Endothelial cell of umbilical vein (primary cell): ENCODE measurements around the gene WHRN. TPM values are rescaled to one million over a fixed set of nuclear protein-coding genes. Genes with fewer than 3 reads are reported as not detected.

ENCODE experiments used
- BruUV-seq: library from RNA; stranded (reverse); fragments of 400-500 nt; replicated peaks from 2 replicates; lab custom pipeline; 2021; lab: Mats Ljungman, UMichigan
- CTCF ChIA-PET: fragments of 300-600, 350-600 bp; sonication (Branson Sonifier 250); formaldehyde crosslinking; loops from one replicate; lab custom pipeline; 2021; ENCODE audit warnings: antibody characterized with exemption, inconsistent platforms; lab: Charles Lee
- POLR2A ChIA-PET: fragments of 300-600, 350-600 bp; sonication (Branson Sonifier 250); formaldehyde crosslinking; loops from one replicate; lab custom pipeline; 2021; ENCODE audit warnings: antibody characterized with exemption, inconsistent platforms; lab: Charles Lee
- DNase-seq: peaks from one replicate; pipeline ENCODE4 v3.0.0-alpha.2; 2011; ENCODE audit warnings: low read depth, low spot score
- FAIRE-seq: peaks from 2 replicates; lab custom pipeline; 2011; peaks lifted over from hg19 to GRCh38; lab: Jason Lieb, UNC
- H2AFZ ChIP-seq: 2 replicates; pipeline ENCODE4 v1.6.0; 2012; ENCODE audit warnings: low read depth, low read length, control low read depth, inconsistent platforms
- H3K27ac ChIP-seq: 2 replicates; pipeline ENCODE4 v1.5.1; 2011; ENCODE audit warnings: low read depth, mild to moderate bottlenecking, control low read depth, low read length, moderate library complexity; ENCODE audit not compliant: insufficient read depth
- H3K27me3 ChIP-seq, 2 experiments: 2 replicates each; pipeline versions ENCODE4 v1.6.0 to v1.6.1; 2011; ENCODE audit warnings: low read length in 2 of 2, mixed read lengths in 1 of 2; ENCODE audit not compliant: control insufficient read depth in 2 of 2, insufficient read depth in 2 of 2
- H3K36me3 ChIP-seq, 2 experiments: 2 replicates in 1 of 2; 3 replicates in 1 of 2; pipeline ENCODE4 v1.5.1; 2011; ENCODE audit warnings: low read length in 2 of 2, mild to moderate bottlenecking in 1 of 2, moderate library complexity in 1 of 2; ENCODE audit not compliant: control insufficient read depth in 2 of 2, insufficient read depth in 2 of 2; ENCODE audit errors: extremely low read depth in 1 of 2
- H3K4me1 ChIP-seq: 3 replicates; pipeline ENCODE4 v1.5.1; 2011; ENCODE audit warnings: mild to moderate bottlenecking, low read length; ENCODE audit not compliant: control insufficient read depth, insufficient read depth; ENCODE audit errors: extremely low read depth
- H3K4me2 ChIP-seq: 2 replicates; pipeline ENCODE4 v1.6.1; 2011; ENCODE audit warnings: low read length, control low read depth, mixed read lengths; ENCODE audit not compliant: insufficient read depth
- H3K4me3 ChIP-seq, 3 experiments: fragments of 200-600 bp in 1 of 3; sonication (generic), shearing (Covaris generic) in 1 of 3; replicated peaks in 1 of 3; 2 replicates each; pipeline ENCODE4 v1.5.1; 2011 to 2016; ENCODE audit warnings: control low read depth in 3 of 3, low read length in 3 of 3, mild to moderate bottlenecking in 2 of 3, inconsistent platforms in 1 of 3, low read depth in 1 of 3, moderate library complexity in 1 of 3; ENCODE audit not compliant: insufficient read depth in 1 of 3
- H3K79me2 ChIP-seq: 2 replicates; pipeline ENCODE4 v1.6.0; 2012; ENCODE audit warnings: low read length, inconsistent platforms; ENCODE audit not compliant: control insufficient read depth, insufficient read depth
- H3K9ac ChIP-seq: replicated peaks from 2 replicates; pipeline ENCODE3; 2011; ENCODE audit warnings: low read length, control low read depth; ENCODE audit not compliant: insufficient read depth; ENCODE audit errors: extremely low read depth
- H3K9me1 ChIP-seq: replicated peaks from 3 replicates; pipeline ENCODE4 v1.6.0; 2011; ENCODE audit warnings: mild to moderate bottlenecking, low read length; ENCODE audit not compliant: control insufficient read depth, insufficient read depth; ENCODE audit errors: extremely low read depth
- H3K9me3 ChIP-seq: replicated peaks from 2 replicates; pipeline ENCODE4 v1.5.1; 2012; ENCODE audit warnings: low read length, inconsistent platforms; ENCODE audit not compliant: control insufficient read depth, insufficient read depth
- H4K20me1 ChIP-seq: replicated peaks from 2 replicates; pipeline ENCODE3; 2011; ENCODE audit warnings: mild to moderate bottlenecking, low read length; ENCODE audit not compliant: control insufficient read depth, insufficient read depth; ENCODE audit errors: extremely low read depth
- EZH2 ChIP-seq: IDR thresholded peaks from 2 replicates; pipeline ENCODE4 v1.6.1; 2012; ENCODE audit warnings: borderline replicate concordance, low read depth, mild to moderate bottlenecking, moderate library complexity, low read length, inconsistent platforms; ENCODE audit not compliant: severe bottlenecking
- FOS ChIP-seq: IDR thresholded peaks from 2 replicates; pipeline ENCODE4 v1.6.1; 2011; ENCODE audit warnings: mild to moderate bottlenecking, low read length, moderate library complexity, borderline replicate concordance; ENCODE audit not compliant: insufficient read depth
- GATA2 ChIP-seq: IDR thresholded peaks from 2 replicates; pipeline ENCODE4 v1.7.0; 2011; ENCODE audit warnings: low read depth, mild to moderate bottlenecking, moderate library complexity, mixed read lengths, low read length; ENCODE audit not compliant: insufficient read length, insufficient read depth
- JUN ChIP-seq: IDR thresholded peaks from 2 replicates; pipeline ENCODE4 v1.6.1; 2011; ENCODE audit warnings: borderline replicate concordance, low read depth; ENCODE audit not compliant: insufficient read length, insufficient read depth
- MAX ChIP-seq: IDR thresholded peaks from 2 replicates; pipeline ENCODE4 v1.6.1; 2011; ENCODE audit not compliant: insufficient read depth, insufficient read length
- MYC ChIP-seq: IDR thresholded peaks from one replicate; pipeline ENCODE4 v1.6.1; 2011; ENCODE audit warnings: mild to moderate bottlenecking, low read depth, low read length
- POLR2A ChIP-seq: IDR thresholded peaks from 2 replicates; pipeline ENCODE4 v1.6.1; 2012; ENCODE audit warnings: low read depth, mild to moderate bottlenecking, control low read depth, low read length
- POLR2AphosphoS5 ChIP-seq: IDR thresholded peaks from 2 replicates; pipeline ENCODE4 v1.6.1; 2012; ENCODE audit warnings: low read depth, mild to moderate bottlenecking, control low read depth, low read length, moderate library complexity; ENCODE audit not compliant: insufficient read depth
- dilution Hi-C: fragments of 300-500 bp; cut with MboI; formaldehyde crosslinking; loops from one replicate; pipeline ENCODE4 v1.15.0; 2019; ENCODE audit warnings: low sequenced_read_pairs; ENCODE audit not compliant: extremely low pct_ligation_motif_present
- intact Hi-C: fragments of 100-400 bp; cut with micrococcal nuclease; formaldehyde crosslinking; loops from one replicate; pipeline ENCODE4 v1.10.0; 2022
- polyA plus RNA-seq, 4 experiments: library from polyadenylated mRNA; depleted of rRNA in 3 of 4; stranded (reverse) in 3 of 4; unstranded in 1 of 4; fragments of >200 nt; gene quantifications; 2 replicates each; pipeline versions ENCODE4 v1.2.1 to v1.2.3, GENCODE V29; 2011 to 2012; ENCODE audit warnings: missing spikeins in 1 of 4
- total RNA-seq: library from RNA; stranded (reverse); gene quantifications from 2 replicates; pipeline ENCODE4 v1.2.3, GENCODE V29; 2021

The WHRN gene
- total and polyA plus RNA-seq, 2 donors (not counting 3 experiments of a cell fraction or from before 2014, with no cell fraction given) = 0.35 to 0.69 TPM

- FAIRE-seq = no peak
- no TSS peak for BruUV-seq
- CTCF ChIA-PET = interaction anchor here (0.7 to 1.5 kb wide), 2 partner anchors 9 to 49 kb away, joined by 4 read pairs; no protein-coding TSS in a partner anchor
Observed at GRCh38 chr9:114454652-114455051, 50.6 kb downstream of the WHRN start.

DNA sequence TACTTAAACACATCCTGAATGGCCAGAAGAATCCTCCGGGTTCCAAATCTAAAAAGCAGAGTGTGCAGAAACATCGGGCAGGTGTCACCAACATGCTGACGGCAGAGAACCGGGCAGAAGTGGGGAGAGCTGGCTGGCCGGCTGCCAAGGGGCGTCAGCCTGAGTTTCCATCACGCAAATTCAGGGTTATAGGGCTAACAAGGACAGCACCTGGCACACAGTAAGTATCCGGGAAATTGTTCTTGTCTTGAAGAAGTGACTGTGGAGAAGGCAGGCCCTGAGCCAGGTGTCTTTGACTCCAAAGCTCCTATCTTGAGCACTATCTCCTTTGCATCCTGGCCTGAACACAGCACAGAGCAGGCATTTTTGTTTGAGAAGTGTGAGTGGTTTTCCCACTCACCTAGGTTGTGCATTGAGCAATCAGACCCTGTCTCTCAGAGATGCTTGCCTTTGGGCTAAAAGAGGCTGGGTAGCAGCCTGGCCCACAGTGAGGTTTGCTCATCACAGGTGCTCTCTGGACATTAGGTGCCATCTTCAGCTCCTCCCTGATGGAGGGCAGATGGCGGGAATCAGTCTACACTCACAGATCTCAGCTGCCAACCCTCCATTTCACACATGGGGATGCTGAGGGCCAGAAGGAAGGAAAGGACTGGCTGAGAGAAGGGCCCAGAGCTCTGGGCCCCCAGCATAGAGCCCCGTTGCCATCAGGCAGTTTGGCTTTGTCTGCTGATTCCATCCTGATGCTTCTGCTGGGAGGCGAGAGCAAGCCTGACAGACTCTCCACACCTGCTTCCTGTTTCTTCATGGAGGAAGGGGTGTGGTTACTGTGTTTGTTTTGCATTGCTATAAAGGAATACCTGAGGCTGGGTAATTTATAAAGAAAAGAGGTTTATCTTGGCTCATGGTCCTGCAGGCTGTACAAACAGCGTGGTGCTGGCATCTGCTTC is 52.8 kb downstream of the WHRN start:
- TF ChIP-seq MYC = no peak
- TF ChIP-seq POLR2A = no peak
- no peak for TF ChIP-seq FOS
- no peak for TF ChIP-seq JUN
- TF ChIP-seq POLR2AphosphoS5 = no peak
- no peak for TF ChIP-seq MAX
- Histone ChIP-seq H3K27ac (no peak overlapping the region), H2AFZ (no peak overlapping the region), H3K79me2 (no peaks in the 10 kb centered on the region), H3K4me3 (no peak overlapping the region), H3K9me3 (no peaks in the 10 kb centered on the region), H3K9me1 (no peaks in the 10 kb centered on the region), H3K36me3 (no peaks in the 10 kb centered on the region), H4K20me1 (no peaks in the 10 kb centered on the region), H3K9ac (no peak overlapping the region), H3K4me1 (no peaks in the 10 kb centered on the region), H3K4me2 (no peak overlapping the region), H3K27me3 (peaks cover 2 to 9% of the 10 kb centered on the region in 2 experiments)
- BruUV-seq = no TSS peak
- POLR2A ChIA-PET = no interaction called here
- CTCF ChIA-PET = interaction anchor here (0.8 kb wide), 1 partner anchor 35 kb away, joined by 3 read pairs; no protein-coding TSS in a partner anchor
- dilution Hi-C loops = no loop called here
- no peak for FAIRE-seq
- intact Hi-C loops = no loop called here
- no peak for DNase-seq

More at GRCh38 chr9:114454652-114455051, 50.6 kb downstream of the WHRN start:
- H3K9me1 ChIP-seq = no peaks in the 10 kb centered on the region
- no peak for TF ChIP-seq MYC
- no peak for TF ChIP-seq EZH2
- no peak for TF ChIP-seq GATA2
- DNase-seq = no peak
- H3K79me2 ChIP-seq = no peaks in the 10 kb centered on the region
- POLR2A ChIA-PET = no interaction called here
- H4K20me1 ChIP-seq = no peaks in the 10 kb centered on the region
- H3K9me3 ChIP-seq = no peaks in the 10 kb centered on the region
- H3K4me1 ChIP-seq = no peaks in the 10 kb centered on the region
- H3K27me3 ChIP-seq = peaks cover 2 to 9% of the 10 kb centered on the region in 2 experiments
- no peak overlapping the region for H2AFZ ChIP-seq
- no peak overlapping the region for H3K4me2 ChIP-seq
- no peaks in the 10 kb centered on the region for H3K36me3 ChIP-seq
- intact Hi-C loops = no loop called here
- no peak overlapping the region for H3K4me3 ChIP-seq
- H3K27ac ChIP-seq = no peak overlapping the region
- no peak overlapping the region for H3K9ac ChIP-seq
- dilution Hi-C loops = no loop called here
